PC-3 (cell line): ENCODE results near the gene RPL37. TPM values are rescaled to one million over a fixed set of nuclear protein-coding genes. Genes with fewer than 3 reads are reported as not detected.

ENCODE experiments used
- ATAC-seq: fragments of 200-7000 bp; cut with Tn5 transposase; 2 replicates; pipeline ENCODE4 v1.9.1; 2020; ENCODE audit warnings: mild to moderate bottlenecking, moderate library complexity
- BruUV-seq: library from RNA; stranded (reverse); fragments of 400-500 nt; replicated peaks from 2 replicates; lab custom pipeline; 2021; lab: Mats Ljungman, UMichigan
- CTCF ChIA-PET: fragments of 300-600 bp; sonication (Branson Sonifier 250); formaldehyde crosslinking; loops from one replicate; lab custom pipeline; 2022; ENCODE audit warnings: antibody characterized with exemption; lab: Charles Lee
- POLR2A ChIA-PET: fragments of 300-600 bp; sonication (Branson Sonifier 250); formaldehyde crosslinking; loops from one replicate; lab custom pipeline; 2022; ENCODE audit warnings: antibody characterized with exemption; ENCODE audit not compliant: unreplicated experiment; lab: Charles Lee
- DNase-seq: peaks from one replicate; pipeline ENCODE4 v3.0.0-alpha.2; 2015
- H2AFZ ChIP-seq: fragments of 300-600 bp; sonication (generic); 2 replicates; pipeline ENCODE4 v1.6.0; 2016; ENCODE audit warnings: antibody characterized with exemption, low read length
- H3F3A ChIP-seq: fragments of 300-600 bp; sonication (generic); one replicate; pipeline ENCODE4 v1.6.0; 2017; ENCODE audit warnings: antibody characterized with exemption, low read length, control low read depth, mild to moderate bottlenecking; ENCODE audit not compliant: unreplicated experiment
- H3K27ac ChIP-seq: fragments of 300-600 bp; sonication (generic); 2 replicates; pipeline ENCODE4 v1.5.1; 2016; ENCODE audit warnings: mild to moderate bottlenecking, low read length
- H3K27me3 ChIP-seq: fragments of 300-600 bp; sonication (generic); 2 replicates; pipeline ENCODE4 v1.6.1; 2016; ENCODE audit warnings: low read length, mixed read lengths
- H3K36me3 ChIP-seq: fragments of 300-600 bp; sonication (generic); 2 replicates; pipeline ENCODE4 v1.6.1; 2016; ENCODE audit warnings: low read depth, mixed run types, low read length, mixed read lengths
- H3K4me1 ChIP-seq: fragments of 300-600 bp; sonication (generic); 2 replicates; pipeline ENCODE4 v1.5.1; 2016; ENCODE audit warnings: low read length; ENCODE audit not compliant: insufficient read depth
- H3K4me2 ChIP-seq: fragments of 300-600 bp; sonication (generic); 2 replicates; pipeline ENCODE4 v1.6.0; 2016; ENCODE audit warnings: low read length
- H3K4me3 ChIP-seq: fragments of 300-600 bp; sonication (generic); 2 replicates; pipeline ENCODE4 v1.5.1; 2016; ENCODE audit warnings: mild to moderate bottlenecking, low read length, mixed read lengths
- H3K79me2 ChIP-seq: fragments of 300-600 bp; sonication (generic); 2 replicates; pipeline ENCODE4 v1.6.1; 2017; ENCODE audit warnings: low read length, mixed read lengths
- H3K9ac ChIP-seq: fragments of 300-600 bp; sonication (generic); 2 replicates; pipeline ENCODE4 v1.6.0; 2016; ENCODE audit warnings: mild to moderate bottlenecking, low read length
- H3K9me2 ChIP-seq: fragments of 300-600 bp; sonication (generic); replicated peaks from 2 replicates; pipeline ENCODE4 v1.6.1; 2016; ENCODE audit warnings: mixed run types, low read length, mixed read lengths
- H3K9me3 ChIP-seq: fragments of 300-600 bp; sonication (generic); 2 replicates; pipeline ENCODE4 v1.6.1; 2016; ENCODE audit warnings: low read length, mixed read lengths
- H4K20me1 ChIP-seq: fragments of 300-600 bp; sonication (generic); 2 replicates; pipeline ENCODE4 v1.6.1; 2016; ENCODE audit warnings: low read length, mixed read lengths
- EZH2 ChIP-seq: fragments of 300-600 bp; sonication (generic); IDR thresholded peaks from one replicate; pipeline ENCODE4 v1.6.1; 2017; ENCODE audit warnings: antibody characterized with exemption, mild to moderate bottlenecking, low read length; ENCODE audit not compliant: unreplicated experiment
- EZH2phosphoT487 ChIP-seq: fragments of 300-600 bp; sonication (generic); IDR thresholded peaks from 2 replicates; pipeline ENCODE4 v1.6.1; 2018; ENCODE audit warnings: mild to moderate bottlenecking, antibody characterized with exemption, low read length, borderline replicate concordance
- intact Hi-C: fragments of 100-400 bp; cut with micrococcal nuclease; formaldehyde crosslinking; loops from 2 replicates; pipeline ENCODE4 v1.9.0; 2023
- total RNA-seq: library from RNA; depleted of rRNA; stranded (reverse); fragments of >200 nt; gene quantifications from 2 replicates; pipeline ENCODE4 v1.2.3, GENCODE V29; 2014
- TF ChIP-seq, protein P1 (sequence below): fragments of 300-600 bp; sonication (generic); conservative IDR thresholded peaks from 2 replicates; pipeline ENCODE4 v1.5.1; 2017; ENCODE audit warnings: antibody characterized with exemption, low read depth, mild to moderate bottlenecking, low read length

Gene RPL37
- total RNA-seq, 1 experiment from 2014 or later = 2,823 TPM

DNA sequence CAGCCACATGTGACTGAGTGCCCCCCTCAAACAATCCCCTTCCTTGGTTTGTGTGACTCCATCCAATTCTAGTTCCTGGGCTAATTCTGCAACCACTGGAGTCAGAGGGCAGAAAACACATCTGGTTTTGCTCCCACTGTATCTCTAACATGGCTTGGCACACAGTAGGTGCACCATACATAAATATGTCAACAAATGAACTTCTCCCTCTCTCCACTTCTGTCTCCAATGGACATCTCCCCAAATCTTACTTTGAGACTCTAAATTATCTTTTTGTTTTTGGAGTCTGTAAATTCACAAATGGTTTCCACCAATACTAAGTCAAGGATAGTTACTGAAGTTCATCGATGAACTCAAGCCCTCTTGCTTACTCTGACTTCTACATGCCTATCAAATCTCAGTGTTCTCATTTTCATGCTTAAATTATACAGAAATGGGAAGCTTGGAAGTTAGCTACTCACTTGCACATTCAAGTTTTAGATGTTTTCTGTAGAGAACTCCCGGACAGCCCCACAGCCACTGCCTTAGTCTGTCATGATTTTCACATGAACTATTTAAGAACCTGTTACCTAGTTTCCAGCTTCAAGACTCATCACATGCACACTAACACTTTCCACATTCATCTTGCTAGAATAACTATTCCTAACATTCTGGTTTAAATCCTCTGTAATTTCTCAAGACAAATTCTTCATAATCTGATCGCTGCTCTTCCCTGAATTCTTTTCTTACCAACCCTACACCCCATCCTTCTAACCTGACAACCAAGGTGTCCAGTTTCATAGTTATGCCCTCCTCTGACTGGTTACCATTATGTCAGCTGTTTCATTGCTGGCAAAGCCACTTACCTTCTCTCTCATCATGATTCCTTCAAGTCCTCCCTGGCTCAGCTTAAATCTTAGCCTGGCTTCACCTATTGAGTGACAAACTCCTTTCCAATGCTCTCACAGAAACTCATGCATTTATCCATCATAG is 6.0 kb downstream of the RPL37 start:
- POLR2A ChIA-PET = interaction anchor here (0.6 kb wide), 1 partner anchor 205 kb away, joined by 6 read pairs; no protein-coding TSS in a partner anchor
- DNase-seq = no peak
- Histone ChIP-seq H3K27ac (no peak overlapping the region), H3K79me2 (peaks cover 35% of the 10 kb centered on the region), H3K36me3 (peaks cover 74% of the 10 kb centered on the region), H3K4me3 (no peak overlapping the region), H3K4me2 (no peak overlapping the region), H3K27me3 (no peaks in the 10 kb centered on the region), H3K9me2 (no peaks in the 10 kb centered on the region), H2AFZ (no peak overlapping the region), H3K9ac (no peak overlapping the region), H3K9me3 (no peaks in the 10 kb centered on the region), H3F3A (peaks cover 39% of the 10 kb centered on the region), H4K20me1 (peaks cover 72% of the 10 kb centered on the region), H3K4me1 (peaks cover 21% of the 10 kb centered on the region)
- CTCF ChIA-PET = interaction anchor here (0.7 kb wide), 1 partner anchor 16 kb away, joined by 3 read pairs; no protein-coding TSS in a partner anchor
- no TSS peak for BruUV-seq
- TF ChIP-seq, protein P1, sequence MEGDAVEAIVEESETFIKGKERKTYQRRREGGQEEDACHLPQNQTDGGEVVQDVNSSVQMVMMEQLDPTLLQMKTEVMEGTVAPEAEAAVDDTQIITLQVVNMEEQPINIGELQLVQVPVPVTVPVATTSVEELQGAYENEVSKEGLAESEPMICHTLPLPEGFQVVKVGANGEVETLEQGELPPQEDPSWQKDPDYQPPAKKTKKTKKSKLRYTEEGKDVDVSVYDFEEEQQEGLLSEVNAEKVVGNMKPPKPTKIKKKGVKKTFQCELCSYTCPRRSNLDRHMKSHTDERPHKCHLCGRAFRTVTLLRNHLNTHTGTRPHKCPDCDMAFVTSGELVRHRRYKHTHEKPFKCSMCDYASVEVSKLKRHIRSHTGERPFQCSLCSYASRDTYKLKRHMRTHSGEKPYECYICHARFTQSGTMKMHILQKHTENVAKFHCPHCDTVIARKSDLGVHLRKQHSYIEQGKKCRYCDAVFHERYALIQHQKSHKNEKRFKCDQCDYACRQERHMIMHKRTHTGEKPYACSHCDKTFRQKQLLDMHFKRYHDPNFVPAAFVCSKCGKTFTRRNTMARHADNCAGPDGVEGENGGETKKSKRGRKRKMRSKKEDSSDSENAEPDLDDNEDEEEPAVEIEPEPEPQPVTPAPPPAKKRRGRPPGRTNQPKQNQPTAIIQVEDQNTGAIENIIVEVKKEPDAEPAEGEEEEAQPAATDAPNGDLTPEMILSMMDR = no peak
- no peak for TF ChIP-seq EZH2
- TF ChIP-seq EZH2phosphoT487 = no peak
- no peak for ATAC-seq
- intact Hi-C loops = no loop called here

- Histone ChIP-seq H3K27ac (no peak overlapping the region), H3K4me2 (no peak overlapping the region), H3K79me2 (peaks cover 26% of the 10 kb centered on the region), H3K9ac (no peak overlapping the region), H3K27me3 (no peaks in the 10 kb centered on the region), H3K4me1 (peaks cover 18% of the 10 kb centered on the region), H3K9me3 (no peaks in the 10 kb centered on the region), H4K20me1 (peaks cover 64% of the 10 kb centered on the region), H3F3A (peaks cover 40% of the 10 kb centered on the region), H3K36me3 (peaks cover 65% of the 10 kb centered on the region), H3K9me2 (no peaks in the 10 kb centered on the region), H2AFZ (no peak overlapping the region), H3K4me3 (no peak overlapping the region)
- TF ChIP-seq, protein P1 = no peak
- TF ChIP-seq EZH2 (no peak), EZH2phosphoT487 (no peak)
- POLR2A ChIA-PET = no interaction called here
- ATAC-seq (no peak), DNase-seq (no peak)
- intact Hi-C loops = no loop called here
- no TSS peak for BruUV-seq
- CTCF ChIA-PET = no interaction called here
Observed at GRCh38 chr5:40828021-40828631, 6.9 kb downstream of the RPL37 start.
